Measurements from ENCODE around the gene LANCL1. TPM values are rescaled to one million over a fixed set of nuclear protein-coding genes. Genes with fewer than 3 reads are reported as not detected.

Gene LANCL1
- total RNA-seq, 1 experiment from 2014 or later: 61.5 TPM

DNA sequence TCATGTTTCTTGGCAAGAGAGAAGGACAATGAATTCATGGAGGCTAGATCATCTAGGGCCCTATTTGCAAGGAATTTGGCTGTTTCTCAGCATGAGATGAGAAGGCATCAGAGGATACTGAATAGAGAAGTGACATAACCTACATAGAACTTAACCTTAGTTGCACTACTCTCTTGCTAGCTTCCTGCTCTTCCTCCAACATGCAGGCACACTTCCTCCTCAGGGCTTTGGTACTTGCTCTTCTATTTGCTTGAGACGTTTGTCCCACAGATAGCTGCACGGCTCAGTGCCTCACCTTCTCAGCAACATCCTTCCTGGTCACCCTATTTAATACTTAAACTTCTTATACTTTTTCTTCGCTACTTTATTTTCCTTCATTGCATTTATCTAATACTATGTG is 20.0 kb upstream of the LANCL1 start:
- Histone ChIP-seq H3K9me2 (ENCODE audit: insufficient read depth) (no peaks in the 10 kb centered on the region), H3K9ac (ENCODE audit: low read length) (no peak overlapping the region), H4K20me1 (ENCODE audit: insufficient read depth) (no peaks in the 10 kb centered on the region), H3K9me3 (ENCODE audit: control insufficient read depth in 1 of 2, insufficient read depth in 1 of 2, low read depth in 1 of 2, low read length in 2 of 2) (no peaks in the 10 kb centered on the region; a peak in 1 of 4 replicates), H3K27me3 (ENCODE audit: insufficient read depth, low read length) (no peaks in the 10 kb centered on the region), H2AFZ (ENCODE audit: low read depth, low read length, poor library complexity, severe bottlenecking) (no peak overlapping the region), H3K79me2 (ENCODE audit: insufficient read depth, low read length) (no peaks in the 10 kb centered on the region), H3K4me1 (ENCODE audit: control insufficient read depth in 1 of 2, insufficient read depth in 2 of 2, low read length in 2 of 2) (no peaks in the 10 kb centered on the region), H3K27ac (ENCODE audit: low read depth, low read length) (no peak overlapping the region), H3K4me3 (replicated peaks in 1 of 2; ENCODE audit: low read depth in 1 of 2, low read length in 2 of 2) (no peak overlapping the region), H3K36me3 (ENCODE audit: control insufficient read depth in 1 of 2, insufficient read depth in 2 of 2, low read length in 2 of 2) (no peaks in the 10 kb centered on the region), H3K4me2 (ENCODE audit: low read length) (no peak overlapping the region)
- DNase-seq (ENCODE audit: low read depth, low spot score): no peak
- no peak for ATAC-seq
- CTCF ChIA-PET: no interaction called here
- TF ChIP-seq POLR2A (IDR thresholded peaks at IDR 0.05; ENCODE audit: borderline replicate concordance, extremely low read depth, insufficient read depth, insufficient read length): no peak
- no peak for TF ChIP-seq YY1 (IDR thresholded peaks at IDR 0.05; ENCODE audit: extremely low read depth, insufficient replicate concordance, low read depth, low read length)
- no peak for TF ChIP-seq EGR1 (IDR thresholded peaks at IDR 0.05; ENCODE audit: low read depth)
- no peak for TF ChIP-seq POLR2AphosphoS5 (IDR thresholded peaks at IDR 0.05; ENCODE audit: low read depth, low read length)
- TF ChIP-seq EZH2 (IDR thresholded peaks at IDR 0.05): no peak
- TF ChIP-seq, protein P1, sequence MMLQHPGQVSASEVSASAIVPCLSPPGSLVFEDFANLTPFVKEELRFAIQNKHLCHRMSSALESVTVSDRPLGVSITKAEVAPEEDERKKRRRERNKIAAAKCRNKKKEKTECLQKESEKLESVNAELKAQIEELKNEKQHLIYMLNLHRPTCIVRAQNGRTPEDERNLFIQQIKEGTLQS (IDR thresholded peaks at IDR 0.05): no peak
- TF ChIP-seq FOSL1 (IDR thresholded peaks at IDR 0.05; ENCODE audit: low read depth): no peak
- TF ChIP-seq, protein P2, sequence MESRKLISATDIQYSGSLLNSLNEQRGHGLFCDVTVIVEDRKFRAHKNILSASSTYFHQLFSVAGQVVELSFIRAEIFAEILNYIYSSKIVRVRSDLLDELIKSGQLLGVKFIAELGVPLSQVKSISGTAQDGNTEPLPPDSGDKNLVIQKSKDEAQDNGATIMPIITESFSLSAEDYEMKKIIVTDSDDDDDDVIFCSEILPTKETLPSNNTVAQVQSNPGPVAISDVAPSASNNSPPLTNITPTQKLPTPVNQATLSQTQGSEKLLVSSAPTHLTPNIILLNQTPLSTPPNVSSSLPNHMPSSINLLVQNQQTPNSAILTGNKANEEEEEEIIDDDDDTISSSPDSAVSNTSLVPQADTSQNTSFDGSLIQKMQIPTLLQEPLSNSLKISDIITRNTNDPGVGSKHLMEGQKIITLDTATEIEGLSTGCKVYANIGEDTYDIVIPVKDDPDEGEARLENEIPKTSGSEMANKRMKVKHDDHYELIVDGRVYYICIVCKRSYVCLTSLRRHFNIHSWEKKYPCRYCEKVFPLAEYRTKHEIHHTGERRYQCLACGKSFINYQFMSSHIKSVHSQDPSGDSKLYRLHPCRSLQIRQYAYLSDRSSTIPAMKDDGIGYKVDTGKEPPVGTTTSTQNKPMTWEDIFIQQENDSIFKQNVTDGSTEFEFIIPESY (IDR thresholded peaks at IDR 0.05; ENCODE audit: extremely low read depth, insufficient replicate concordance, low read length): no peak
- no peak for TF ChIP-seq SP1 (IDR thresholded peaks at IDR 0.05; ENCODE audit: low read depth)
- no peak for TF ChIP-seq CEBPB (IDR thresholded peaks at IDR 0.05; ENCODE audit: low read depth)
- TF ChIP-seq, protein P3, sequence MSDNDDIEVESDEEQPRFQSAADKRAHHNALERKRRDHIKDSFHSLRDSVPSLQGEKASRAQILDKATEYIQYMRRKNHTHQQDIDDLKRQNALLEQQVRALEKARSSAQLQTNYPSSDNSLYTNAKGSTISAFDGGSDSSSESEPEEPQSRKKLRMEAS (IDR thresholded peaks at IDR 0.05): no peak
- TF ChIP-seq ZNF274 (IDR thresholded peaks at IDR 0.05; ENCODE audit: low read depth, low read length): no peak
- TF ChIP-seq ELF1 (IDR thresholded peaks at IDR 0.05; ENCODE audit: borderline replicate concordance, low read depth): no peak
- TF ChIP-seq ZFX (IDR thresholded peaks at IDR 0.05): no peak
- no peak for TF ChIP-seq EZH2phosphoT487 (IDR thresholded peaks at IDR 0.05; ENCODE audit: borderline replicate concordance)
- BruUV-seq (replicated peaks): no TSS peak
- RAD21 ChIA-PET (ENCODE audit: low non-redundant PET in 1 of 2, low total read pairs in 2 of 2, uncharacterized antibody in 2 of 2, unreplicated experiment in 2 of 2): no interaction called here
- POLR2A ChIA-PET: no interaction called here
- intact Hi-C loops (cut with micrococcal nuclease): no loop called here
